Globus pallidus (tissue), 1 donor: ENCODE measurements around the gene WDR62.

Source experiments
- DNase-seq: peaks from one replicate; pipeline ENCODE4 v3.0.0-alpha.2; 2015; ENCODE audit warnings: low spot score

WDR62 gene

DNA sequence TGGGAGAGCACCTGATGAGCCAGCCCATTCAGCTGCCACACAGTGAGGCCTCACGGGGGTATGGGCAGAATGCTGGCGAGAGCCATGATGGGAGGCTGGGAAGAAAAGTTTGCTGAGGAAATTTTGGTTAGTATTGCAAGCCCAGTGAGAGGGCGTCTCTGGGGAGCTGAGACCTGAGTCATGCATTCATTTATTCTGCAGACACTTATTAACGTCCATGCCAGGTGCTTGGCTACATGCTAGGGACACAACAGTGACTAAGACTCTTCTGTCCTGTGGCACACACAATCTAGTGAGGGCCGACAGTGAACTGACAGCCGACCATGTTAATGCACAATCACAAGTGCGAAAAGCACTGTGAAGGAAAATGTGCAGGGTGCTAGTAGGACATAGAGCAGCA, 27.2 kb downstream of the WDR62 start:
- no peak for DNase-seq

DNA sequence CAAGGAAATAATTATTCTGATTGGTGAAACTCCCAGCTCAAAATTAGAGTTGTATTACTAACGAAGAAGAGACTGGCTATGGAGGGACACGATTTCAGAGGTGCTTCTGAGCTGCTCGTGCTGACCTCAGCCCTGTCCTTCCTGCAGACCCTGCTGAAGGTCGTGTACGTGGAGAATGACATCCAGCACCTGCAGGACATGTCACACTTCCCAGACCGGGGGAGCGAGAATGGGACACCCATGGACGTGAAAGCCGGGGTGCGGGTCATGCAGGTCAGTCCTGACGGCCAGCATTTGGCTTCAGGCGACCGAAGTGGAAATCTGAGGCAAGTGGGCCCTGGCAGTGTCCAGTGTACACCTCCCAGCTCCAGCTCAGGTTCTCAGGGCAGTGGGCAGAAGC, 28.2 kb downstream of the WDR62 start:
- DNase-seq, result no peak

DNA sequence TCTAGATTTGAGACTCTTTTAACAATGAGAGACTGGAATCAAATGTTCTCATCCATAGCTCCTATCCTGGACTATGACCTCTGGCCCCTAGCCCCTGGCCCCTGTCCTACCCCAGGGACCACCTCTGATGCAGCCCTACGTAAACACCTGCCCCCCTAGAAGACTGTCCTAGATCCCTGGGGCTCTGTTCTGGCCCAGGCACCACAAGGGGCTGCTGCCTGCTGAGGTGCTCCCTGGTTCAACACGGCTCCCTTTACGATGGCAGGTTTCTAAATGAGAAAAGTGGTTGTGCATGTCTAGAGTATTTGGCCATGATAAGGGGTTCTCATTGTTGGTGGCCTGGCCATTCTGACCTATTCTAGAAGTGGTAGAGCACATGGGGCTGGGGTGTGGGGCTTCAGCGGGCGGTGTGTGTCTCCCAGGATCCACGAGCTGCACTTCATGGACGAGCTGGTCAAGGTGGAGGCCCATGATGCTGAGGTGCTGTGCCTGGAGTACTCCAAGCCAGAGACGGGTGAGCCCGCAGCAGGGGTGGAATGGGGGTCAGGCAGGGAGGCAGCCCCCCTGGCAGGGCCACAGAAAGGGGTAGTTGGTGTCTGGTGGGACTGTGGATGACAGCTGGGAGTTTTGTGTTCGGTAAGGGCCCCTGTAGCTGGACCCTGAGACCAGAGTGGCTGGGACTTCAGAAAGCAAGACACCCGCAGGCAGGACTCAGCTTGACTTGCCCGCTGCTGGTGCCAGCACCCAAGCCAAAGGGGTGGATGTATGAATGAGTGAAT, 29.7 kb downstream of the WDR62 start:
- no peak for DNase-seq

DNA sequence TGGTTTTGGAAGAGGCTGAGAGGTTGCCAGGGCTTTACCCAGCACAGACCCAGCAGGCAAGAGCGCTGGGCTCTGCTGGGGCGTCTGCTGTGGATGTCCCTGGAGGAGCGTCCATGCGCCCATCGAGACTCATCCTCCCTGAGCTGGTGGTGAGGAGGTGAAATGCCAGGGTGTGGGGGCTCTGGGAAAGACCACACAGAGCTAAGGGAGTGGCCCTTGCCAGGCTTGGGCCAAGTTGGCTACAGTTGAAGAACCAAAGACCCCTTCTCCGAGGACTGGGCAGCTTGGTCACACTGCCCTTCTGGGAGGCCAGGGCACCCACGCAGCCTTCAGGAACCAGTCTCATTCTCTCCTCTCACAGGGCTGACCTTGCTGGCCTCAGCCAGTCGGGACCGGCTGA, 31.6 kb downstream of the WDR62 start:
- no peak for DNase-seq

GRCh38 chr19:36089847-36090246, 35.1 kb downstream of the WDR62 start:
- DNase-seq, result no peak

DNA sequence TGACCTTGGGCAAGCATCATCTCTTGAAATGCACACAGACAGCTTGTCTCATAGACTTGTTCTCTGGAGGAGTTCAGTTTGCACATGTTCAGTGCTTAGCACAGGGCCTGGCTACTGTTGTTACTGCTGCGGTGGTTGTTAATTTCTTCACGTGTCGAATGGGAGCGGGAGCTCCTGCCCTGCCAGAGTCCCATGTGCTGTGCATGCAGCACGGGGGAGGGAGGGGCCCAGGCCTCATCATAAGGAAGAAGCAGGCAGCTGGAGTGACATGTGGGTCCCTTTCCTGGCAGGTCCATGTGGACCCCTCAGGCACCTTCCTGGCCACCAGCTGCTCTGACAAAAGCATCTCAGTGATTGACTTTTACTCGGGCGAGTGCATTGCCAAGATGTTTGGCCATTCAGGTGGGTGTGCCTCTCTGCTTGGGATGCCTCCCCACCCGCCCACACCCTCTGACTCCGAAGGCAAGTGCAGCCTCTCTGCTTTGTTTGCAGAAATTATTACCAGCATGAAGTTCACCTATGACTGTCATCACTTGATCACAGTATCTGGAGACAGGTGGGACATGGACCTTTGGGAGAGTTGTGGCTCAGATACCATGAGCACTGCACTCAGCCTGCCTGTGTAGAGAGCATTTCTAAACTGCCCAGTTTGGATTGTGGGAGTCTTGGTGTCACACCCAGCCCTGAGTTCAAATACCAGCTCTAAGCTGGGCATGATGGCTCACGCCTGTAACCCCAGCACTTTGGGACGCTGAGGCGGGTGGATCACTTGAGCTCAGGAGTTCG, 36.4 kb downstream of the WDR62 start:
- no peak for DNase-seq

GRCh38 chr19:36092566-36092965, 37.9 kb downstream of the WDR62 start:
- no peak for DNase-seq

DNA sequence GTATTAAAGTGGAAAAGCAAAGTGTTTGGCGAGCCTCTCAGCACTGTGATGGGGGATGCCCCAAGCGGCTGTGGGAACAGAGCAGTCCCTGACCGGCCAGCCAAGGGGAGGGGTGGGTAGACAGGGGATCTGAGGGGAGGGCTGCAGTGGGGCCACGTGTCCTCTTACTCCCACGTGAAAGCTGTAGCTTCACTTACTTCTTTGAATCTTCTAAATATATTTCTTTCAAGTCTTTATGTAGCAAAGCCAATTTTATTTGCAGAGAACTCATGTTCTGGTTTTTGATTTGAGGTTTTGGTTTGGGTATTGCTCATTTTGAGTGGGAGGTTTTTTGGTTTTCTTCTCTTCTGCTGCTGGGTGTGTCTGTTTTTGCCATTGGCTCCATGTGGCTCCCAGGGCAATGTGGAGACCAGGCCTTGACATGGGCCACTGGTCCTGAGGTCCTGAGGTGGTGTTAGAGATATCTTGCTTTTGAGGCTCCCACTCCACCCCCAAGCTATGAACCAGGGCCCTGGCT, 38.5 kb downstream of the WDR62 start:
- no peak for DNase-seq

DNA sequence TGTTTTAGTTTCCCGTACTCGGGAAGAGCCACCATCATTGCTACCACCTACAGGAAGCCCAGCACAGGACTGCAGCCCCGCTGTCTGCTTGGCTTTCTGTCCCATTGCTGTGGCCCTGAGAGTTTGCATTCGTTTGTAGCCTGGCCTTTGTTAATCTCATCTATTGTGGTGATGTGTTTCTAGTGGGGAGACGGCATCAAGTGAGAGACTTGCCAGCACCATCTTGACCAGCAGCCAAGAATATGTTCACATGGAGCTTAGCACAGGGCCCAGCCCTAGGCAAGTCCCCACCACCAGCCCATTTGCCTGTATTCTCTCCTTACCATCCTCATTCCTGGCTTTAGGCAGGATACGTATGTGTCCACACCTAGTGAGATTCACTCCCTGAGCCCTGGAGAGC, 39.0 kb downstream of the WDR62 start:
- DNase-seq, result peak; percentile 88

GRCh38 chr19:36097036-36097435, 42.3 kb downstream of the WDR62 start:
- peak; percentile 98 for DNase-seq

DNA sequence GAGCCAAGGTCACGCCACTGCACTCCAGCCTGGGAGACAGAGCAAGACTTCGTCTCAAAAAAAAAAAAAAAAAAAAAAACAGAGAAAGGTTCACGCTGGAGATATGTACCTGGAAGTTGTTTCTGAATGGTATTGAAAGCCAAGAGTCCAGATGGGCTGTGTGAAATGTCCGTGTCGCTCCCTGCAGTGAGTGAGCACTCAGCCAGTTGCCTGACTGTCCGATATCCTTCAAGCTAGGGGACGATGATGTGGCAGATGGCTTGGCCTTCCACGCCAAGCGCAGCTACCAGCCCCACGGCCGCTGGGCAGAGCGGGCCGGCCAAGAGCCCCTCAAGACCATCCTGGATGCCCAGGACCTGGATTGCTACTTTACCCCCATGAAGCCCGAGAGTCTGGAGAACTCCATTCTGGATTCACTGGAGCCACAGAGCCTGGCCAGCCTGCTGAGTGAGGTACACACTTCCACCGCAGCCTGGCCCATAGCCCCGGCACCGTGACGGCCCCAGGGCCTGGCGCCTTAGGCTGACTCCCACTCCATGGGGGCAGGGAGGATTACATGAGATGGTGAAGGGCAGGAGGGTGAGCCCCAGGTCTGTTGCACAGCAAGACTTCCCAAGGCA, 44.6 kb downstream of the WDR62 start:
- DNase-seq, result no peak

GRCh38 chr19:36100476-36100875, 45.8 kb downstream of the WDR62 start:
- no peak for DNase-seq

DNA sequence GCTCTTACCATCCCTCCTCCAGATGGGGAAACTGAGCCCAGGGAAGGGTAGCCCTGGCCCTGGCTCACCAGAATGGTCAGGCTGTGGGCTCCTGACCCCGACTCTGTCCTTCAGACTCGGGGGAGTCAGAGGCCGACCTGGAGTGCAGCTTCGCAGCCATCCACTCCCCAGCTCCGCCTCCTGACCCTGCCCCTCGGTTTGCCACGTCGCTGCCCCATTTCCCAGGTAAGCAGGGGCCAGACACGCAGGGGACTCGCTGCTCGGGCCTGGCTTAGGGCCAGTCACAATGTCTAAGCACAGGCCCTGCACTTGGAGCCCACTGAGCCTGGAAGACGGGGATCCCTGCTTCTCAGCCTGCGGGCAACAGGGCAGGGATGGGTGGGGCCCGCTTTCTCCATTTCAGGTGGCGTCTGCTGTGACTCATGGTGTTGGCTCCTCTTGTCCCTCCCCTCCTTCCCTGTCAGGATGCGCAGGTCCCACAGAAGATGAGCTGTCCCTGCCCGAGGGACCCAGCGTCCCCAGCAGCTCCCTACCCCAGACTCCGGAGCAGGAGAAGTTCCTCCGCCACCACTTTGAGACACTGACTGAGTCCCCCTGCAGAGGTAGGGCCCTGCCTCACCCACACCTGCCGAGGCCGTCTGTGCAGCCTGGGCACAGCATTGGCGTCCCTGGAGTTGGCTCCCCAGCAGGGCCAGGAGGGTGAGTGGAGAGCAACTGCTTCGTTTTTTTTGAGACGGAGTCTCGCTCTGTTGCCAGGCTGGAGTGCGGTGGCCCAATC, 47.0 kb downstream of the WDR62 start:
- DNase-seq, result no peak

GRCh38 chr19:36103040-36103626, 48.4 kb downstream of the WDR62 start:
- no peak for DNase-seq

DNA sequence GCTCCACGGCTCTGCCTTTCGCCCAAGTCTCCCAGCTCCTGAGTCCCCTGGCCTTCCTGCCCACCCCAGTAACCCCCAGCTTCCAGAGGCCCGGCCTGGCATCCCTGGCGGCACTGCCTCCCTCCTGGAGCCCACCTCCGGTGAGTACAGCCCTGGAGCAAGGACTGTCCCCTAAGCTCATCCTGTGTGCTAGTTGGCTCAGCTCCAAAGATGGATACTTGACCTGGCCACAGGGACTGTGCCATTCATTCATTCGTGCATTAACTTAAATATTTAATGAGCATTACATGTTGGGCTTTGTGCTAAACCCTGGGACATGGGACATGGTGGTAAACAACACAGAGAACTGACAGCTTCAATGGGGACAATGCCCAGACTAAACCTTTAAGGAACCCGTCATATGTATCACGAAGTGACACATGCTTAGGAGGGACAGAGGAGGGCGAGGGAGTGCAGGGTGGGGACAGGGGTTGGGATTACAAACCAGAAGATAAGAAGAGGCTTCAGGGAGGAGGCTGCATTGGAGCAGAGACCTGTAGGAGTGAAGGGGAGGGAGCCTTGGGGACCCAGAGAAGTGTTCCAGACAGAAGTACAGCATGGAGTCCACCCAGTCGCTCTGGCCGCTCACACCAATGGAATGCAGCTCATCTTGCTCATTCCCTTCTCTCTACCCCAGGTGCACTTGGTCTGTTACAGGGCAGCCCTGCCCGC, 49.3 kb downstream of the WDR62 start:
- DNase-seq, result no peak

GRCh38 chr19:36106441-36106840, 51.7 kb downstream of the WDR62 start:
- DNase-seq, result no peak

DNA sequence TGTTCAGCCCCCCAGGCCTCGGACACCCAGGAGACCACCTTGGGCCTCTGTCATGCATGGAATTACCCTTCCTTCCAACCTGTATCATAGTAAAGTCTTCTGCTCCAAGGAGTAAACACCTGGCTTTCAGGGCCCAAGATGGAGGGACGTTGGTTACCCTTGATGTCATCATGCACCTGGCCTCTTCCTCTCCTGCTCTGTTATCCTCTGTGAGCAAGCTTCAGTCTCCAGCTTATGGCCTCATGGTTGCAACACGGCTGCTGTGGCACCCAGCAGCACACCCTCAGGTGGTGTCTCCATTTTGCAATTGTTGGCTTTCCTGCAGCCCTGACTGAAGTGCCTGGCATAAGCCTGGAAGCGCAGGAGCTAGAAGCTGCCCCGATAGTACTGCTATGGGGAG, 52.3 kb downstream of the WDR62 start:
- no peak for DNase-seq

- DNase-seq, result no peak
Measured at GRCh38 chr19:36108684-36109083, 54.0 kb downstream of the WDR62 start.

- DNase-seq, result no peak
Measured at GRCh38 chr19:36110487-36111199, 55.9 kb downstream of the WDR62 start, which contains the start of gene OVOL3. Gene OVOL3 (plus strand): TSS chr19:36111143. CDS start chr19:36111203, 60 bp downstream.

DNA sequence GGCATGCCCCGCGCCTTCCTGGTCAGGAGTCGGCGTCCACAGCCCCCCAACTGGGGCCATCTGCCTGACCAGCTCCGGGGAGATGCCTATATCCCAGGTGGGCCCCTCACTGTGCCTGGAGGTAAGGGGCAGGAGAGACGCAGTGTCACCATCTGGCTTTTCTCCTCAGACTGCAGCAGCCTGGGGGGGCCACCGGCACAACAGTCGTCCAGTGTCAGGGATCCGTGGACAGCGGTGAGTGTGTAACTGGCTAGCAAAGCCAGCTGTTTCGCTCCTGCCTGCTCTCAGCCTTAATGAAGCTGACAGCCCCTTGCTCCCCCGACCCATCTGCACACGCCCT, 56.5 kb downstream of the WDR62 start:
- DNase-seq, result no peak
